HL-60 (cell line): ENCODE results near the gene BOLL.
"Not testable (repeated sequence)": the region's sequence is repeated elsewhere in the genome, so short reads cannot be mapped to it uniquely, and the experiment has no call there.

ENCODE experiments used
- DNase-seq, 2 experiments: peaks; one replicate each; pipeline ENCODE4 v3.0.0-alpha.2; 2010 to 2020; ENCODE audit warnings: low read depth in 1 of 2, low spot score in 1 of 2
- H3K27ac ChIP-seq: fragments of 250-450 bp; sonication (Bioruptor Pico); replicated peaks from 2 replicates; pipeline ENCODE4 v1.5.1; 2020; ENCODE audit warnings: mild to moderate bottlenecking, moderate library complexity
- H3K27me3 ChIP-seq: fragments of 250-450 bp; sonication (Bioruptor Pico); 2 replicates; pipeline ENCODE4 v1.5.1; 2021; ENCODE audit warnings: mild to moderate bottlenecking, moderate library complexity; ENCODE audit not compliant: insufficient read depth, poor library complexity, severe bottlenecking
- H3K4me3 ChIP-seq: replicated peaks from 2 replicates; pipeline ENCODE4 v1.5.1; 2011; ENCODE audit warnings: mild to moderate bottlenecking, control low read depth, low read length; ENCODE audit not compliant: insufficient read depth
- GABPA ChIP-seq: IDR thresholded peaks from 2 replicates; pipeline ENCODE4 v1.6.1; 2012; ENCODE audit warnings: low read depth
- POLR2AphosphoS5 ChIP-seq: IDR thresholded peaks from 2 replicates; pipeline ENCODE4 v1.6.1; 2012; ENCODE audit warnings: low read depth
- SPI1 ChIP-seq: IDR thresholded peaks from 2 replicates; pipeline ENCODE4 v1.6.1; 2012; ENCODE audit warnings: low read depth, mild to moderate bottlenecking, borderline replicate concordance
- TF ChIP-seq, protein P1 (sequence below): IDR thresholded peaks from 2 replicates; pipeline ENCODE4 v1.6.1; 2012; ENCODE audit warnings: low read depth; ENCODE audit not compliant: insufficient replicate concordance
- TF ChIP-seq, protein P2 (sequence below): IDR thresholded peaks from one replicate; pipeline ENCODE4 v1.5.1; 2011; ENCODE audit warnings: low read length, control low read depth, inconsistent platforms; ENCODE audit not compliant: insufficient read depth

Gene BOLL

DNA sequence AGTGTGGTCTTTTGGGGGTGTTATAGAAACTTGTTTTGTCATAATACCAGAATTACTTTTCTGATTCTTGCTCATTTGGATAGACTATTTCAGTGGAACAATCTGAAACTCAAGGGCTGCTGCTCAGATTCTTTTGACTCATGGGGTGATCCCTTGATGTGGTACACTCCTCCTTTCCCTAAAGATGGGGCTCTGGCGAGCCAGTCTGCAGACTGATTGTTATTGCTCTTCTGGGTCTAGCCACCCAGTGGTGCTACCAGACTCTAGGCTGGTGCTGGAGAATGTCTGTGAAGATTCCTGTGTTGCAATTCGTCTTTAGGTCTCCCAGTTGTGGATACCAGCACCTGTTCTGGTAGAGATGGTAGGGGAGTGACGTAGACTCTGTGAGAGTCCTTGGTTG lies 84.2 kb downstream of the BOLL start:
- Histone ChIP-seq H3K27me3 (no peaks in the 10 kb centered on the region), H3K4me3 (no peak overlapping the region), H3K27ac (no peak overlapping the region)
- TF ChIP-seq GABPA (no peak), SPI1 (no peak), POLR2AphosphoS5 (no peak)
- TF ChIP-seq, protein P1, sequence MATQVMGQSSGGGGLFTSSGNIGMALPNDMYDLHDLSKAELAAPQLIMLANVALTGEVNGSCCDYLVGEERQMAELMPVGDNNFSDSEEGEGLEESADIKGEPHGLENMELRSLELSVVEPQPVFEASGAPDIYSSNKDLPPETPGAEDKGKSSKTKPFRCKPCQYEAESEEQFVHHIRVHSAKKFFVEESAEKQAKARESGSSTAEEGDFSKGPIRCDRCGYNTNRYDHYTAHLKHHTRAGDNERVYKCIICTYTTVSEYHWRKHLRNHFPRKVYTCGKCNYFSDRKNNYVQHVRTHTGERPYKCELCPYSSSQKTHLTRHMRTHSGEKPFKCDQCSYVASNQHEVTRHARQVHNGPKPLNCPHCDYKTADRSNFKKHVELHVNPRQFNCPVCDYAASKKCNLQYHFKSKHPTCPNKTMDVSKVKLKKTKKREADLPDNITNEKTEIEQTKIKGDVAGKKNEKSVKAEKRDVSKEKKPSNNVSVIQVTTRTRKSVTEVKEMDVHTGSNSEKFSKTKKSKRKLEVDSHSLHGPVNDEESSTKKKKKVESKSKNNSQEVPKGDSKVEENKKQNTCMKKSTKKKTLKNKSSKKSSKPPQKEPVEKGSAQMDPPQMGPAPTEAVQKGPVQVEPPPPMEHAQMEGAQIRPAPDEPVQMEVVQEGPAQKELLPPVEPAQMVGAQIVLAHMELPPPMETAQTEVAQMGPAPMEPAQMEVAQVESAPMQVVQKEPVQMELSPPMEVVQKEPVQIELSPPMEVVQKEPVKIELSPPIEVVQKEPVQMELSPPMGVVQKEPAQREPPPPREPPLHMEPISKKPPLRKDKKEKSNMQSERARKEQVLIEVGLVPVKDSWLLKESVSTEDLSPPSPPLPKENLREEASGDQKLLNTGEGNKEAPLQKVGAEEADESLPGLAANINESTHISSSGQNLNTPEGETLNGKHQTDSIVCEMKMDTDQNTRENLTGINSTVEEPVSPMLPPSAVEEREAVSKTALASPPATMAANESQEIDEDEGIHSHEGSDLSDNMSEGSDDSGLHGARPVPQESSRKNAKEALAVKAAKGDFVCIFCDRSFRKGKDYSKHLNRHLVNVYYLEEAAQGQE, result no peak
- TF ChIP-seq, protein P2, sequence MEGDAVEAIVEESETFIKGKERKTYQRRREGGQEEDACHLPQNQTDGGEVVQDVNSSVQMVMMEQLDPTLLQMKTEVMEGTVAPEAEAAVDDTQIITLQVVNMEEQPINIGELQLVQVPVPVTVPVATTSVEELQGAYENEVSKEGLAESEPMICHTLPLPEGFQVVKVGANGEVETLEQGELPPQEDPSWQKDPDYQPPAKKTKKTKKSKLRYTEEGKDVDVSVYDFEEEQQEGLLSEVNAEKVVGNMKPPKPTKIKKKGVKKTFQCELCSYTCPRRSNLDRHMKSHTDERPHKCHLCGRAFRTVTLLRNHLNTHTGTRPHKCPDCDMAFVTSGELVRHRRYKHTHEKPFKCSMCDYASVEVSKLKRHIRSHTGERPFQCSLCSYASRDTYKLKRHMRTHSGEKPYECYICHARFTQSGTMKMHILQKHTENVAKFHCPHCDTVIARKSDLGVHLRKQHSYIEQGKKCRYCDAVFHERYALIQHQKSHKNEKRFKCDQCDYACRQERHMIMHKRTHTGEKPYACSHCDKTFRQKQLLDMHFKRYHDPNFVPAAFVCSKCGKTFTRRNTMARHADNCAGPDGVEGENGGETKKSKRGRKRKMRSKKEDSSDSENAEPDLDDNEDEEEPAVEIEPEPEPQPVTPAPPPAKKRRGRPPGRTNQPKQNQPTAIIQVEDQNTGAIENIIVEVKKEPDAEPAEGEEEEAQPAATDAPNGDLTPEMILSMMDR, result no peak
- no peak for DNase-seq

DNA sequence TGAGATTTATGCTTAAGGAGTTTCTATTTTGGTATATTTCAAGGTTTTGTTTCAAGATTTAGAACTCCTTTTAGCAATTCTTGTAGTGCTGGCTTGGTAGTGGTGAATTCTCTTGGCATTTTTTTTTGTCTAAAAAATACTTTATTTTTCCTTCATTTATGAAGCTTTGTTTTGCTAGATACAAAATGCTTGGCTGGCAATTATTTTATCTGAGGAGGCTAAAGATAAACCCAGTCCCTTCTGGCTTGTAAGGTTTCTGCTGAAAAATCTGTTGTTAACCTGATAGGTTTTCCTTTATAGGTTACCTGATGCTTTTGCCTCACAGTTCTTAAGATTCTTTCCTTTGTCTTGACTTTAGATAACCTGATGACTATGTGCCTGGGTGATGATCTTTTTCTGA lies 85.4 kb downstream of the BOLL start:
- DNase-seq, H3K4me3 ChIP-seq, H3K27ac ChIP-seq, H3K27me3 ChIP-seq: not testable (repeated sequence)

DNA sequence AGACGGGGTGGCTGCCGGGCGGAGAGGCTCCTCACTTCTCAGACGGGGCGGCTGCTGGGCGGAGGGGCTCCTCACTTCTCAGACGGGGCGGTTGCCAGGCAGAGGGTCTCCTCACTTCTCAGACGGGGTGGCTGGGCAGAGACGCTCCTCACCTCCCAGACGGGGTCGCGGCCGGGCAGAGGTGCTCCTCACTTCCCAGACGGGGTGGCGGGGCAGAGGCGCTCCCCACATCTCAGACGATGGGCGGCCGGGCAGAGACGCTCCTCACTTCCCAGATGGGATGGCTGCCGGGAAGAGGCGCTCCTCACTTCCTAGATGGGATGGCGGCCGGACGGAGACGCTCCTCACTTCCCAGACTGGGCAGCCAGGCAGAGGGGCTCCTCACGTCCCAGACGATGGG lies 88.5 kb downstream of the BOLL start:
- H3K27ac ChIP-seq, H3K27me3 ChIP-seq, H3K4me3 ChIP-seq, DNase-seq: not testable (repeated sequence)

DNA sequence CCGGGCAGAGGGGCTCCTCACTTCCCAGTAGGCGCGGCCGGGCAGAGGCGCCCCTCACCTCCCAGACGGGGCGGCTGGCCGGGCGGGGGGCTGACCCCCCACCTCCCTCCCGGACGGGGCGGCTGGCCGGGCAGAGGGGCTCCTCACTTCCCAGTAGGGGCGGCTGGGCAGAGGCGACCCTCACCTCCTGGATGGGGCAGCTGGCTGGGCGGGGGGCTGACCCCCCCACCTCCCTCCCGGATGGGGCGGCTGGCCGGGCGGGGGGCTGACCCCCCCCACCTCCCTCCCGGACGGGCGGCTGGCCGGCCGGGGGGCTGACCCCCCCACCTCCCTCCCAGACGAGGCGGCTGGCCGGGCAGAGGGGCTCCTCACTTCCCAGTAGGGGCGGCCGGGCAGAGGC lies 89.1 kb downstream of the BOLL start:
- not testable (repeated sequence) for H3K4me3 ChIP-seq, DNase-seq, H3K27me3 ChIP-seq, H3K27ac ChIP-seq

DNA sequence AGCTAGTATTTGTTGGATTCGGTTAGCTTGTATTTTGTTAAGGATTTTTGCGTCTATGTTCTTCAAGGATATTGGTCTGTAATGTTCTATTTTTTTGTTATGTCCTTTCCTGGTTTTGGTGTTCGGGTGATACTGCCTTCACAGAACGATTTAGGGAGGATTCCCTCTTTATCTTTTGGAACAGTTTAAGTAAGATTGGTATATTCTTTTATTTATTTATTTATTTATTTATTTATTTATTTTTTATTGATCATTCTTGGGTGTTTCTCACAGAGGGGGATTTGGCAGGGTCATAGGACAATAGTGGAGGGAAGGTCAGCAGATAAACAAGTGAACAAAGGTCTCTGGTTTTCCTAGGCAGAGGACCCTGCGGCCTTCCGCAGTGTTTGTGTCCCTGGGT lies 89.9 kb downstream of the BOLL start:
- H3K27me3 ChIP-seq, DNase-seq, H3K27ac ChIP-seq, H3K4me3 ChIP-seq: not testable (repeated sequence)

DNA sequence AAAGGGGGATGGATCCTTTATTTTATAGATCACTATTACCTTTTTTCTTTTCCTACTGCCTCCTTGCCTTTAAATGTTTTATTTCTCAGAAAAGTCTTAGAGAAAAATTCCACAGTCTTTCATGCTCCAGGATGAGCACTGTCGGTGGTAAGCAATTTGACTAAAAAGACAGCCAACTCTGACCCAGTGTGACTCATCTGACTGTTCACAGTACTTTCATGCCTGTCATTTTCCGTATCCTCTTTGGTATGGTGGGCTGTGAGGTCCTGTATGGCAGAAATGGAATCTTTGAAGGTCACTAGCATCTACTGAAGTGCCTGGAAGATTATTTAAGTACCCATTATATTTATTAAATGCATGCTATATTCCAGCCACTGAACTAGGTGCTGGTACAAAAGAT lies 107.6 kb downstream of the BOLL start:
- no peak overlapping the region for H3K27ac ChIP-seq
- DNase-seq, result no peak
- TF ChIP-seq GABPA (no peak), SPI1 (no peak), POLR2AphosphoS5 (no peak)
- TF ChIP-seq, protein P1, result no peak
- TF ChIP-seq, protein P2, result no peak
- no peaks in the 10 kb centered on the region for H3K27me3 ChIP-seq
- H3K4me3 ChIP-seq, result no peak overlapping the region
